Glutamatergic neuron (in vitro differentiated cells): Measurements from ENCODE around the gene TXNL4B. TPM values are rescaled to one million over a fixed set of nuclear protein-coding genes. Genes with fewer than 3 reads are reported as not detected.

Experiments used
- DNase-seq: peaks from one replicate; pipeline ENCODE4 v3.0.0; 2022
- H3K27ac Mint-ChIP-seq: one replicate; pipeline ENCODE4 v1.8.0; 2020; ENCODE audit warnings: mild to moderate bottlenecking, mixed read lengths, inconsistent platforms; ENCODE audit not compliant: unreplicated experiment
- H3K27me3 Mint-ChIP-seq: one replicate; pipeline ENCODE4 v1.8.0; 2020; ENCODE audit warnings: mild to moderate bottlenecking, moderate library complexity, mixed read lengths, inconsistent platforms; ENCODE audit not compliant: unreplicated experiment
- H3K36me3 Mint-ChIP-seq: one replicate; pipeline ENCODE4 v1.8.0; 2020; ENCODE audit warnings: mild to moderate bottlenecking, mixed read lengths, inconsistent platforms; ENCODE audit not compliant: unreplicated experiment
- H3K4me1 Mint-ChIP-seq: one replicate; pipeline ENCODE4 v1.8.0; 2020; ENCODE audit warnings: mild to moderate bottlenecking, low read depth, mixed read lengths, inconsistent platforms; ENCODE audit not compliant: unreplicated experiment
- H3K4me3 Mint-ChIP-seq: one replicate; pipeline ENCODE4 v1.8.0; 2020; ENCODE audit warnings: mild to moderate bottlenecking, mixed read lengths, inconsistent platforms; ENCODE audit not compliant: unreplicated experiment
- H3K9me3 Mint-ChIP-seq: one replicate; pipeline ENCODE4 v1.8.0; 2020; ENCODE audit warnings: mild to moderate bottlenecking, moderate library complexity, mixed read lengths, inconsistent platforms; ENCODE audit not compliant: unreplicated experiment
- total RNA-seq: library from RNA; stranded (reverse); fragmentation: NEBNext Ultra II Directional; extraction: Animal tissue kit (Norgen Biotek cat#: 25700); gene quantifications from one replicate; pipeline ENCODE4 v1.2.1, GENCODE V29; 2021; ENCODE audit not compliant: unreplicated experiment
- TF ChIP-seq, protein P1 (sequence below): fragments of 200-600 bp; sonication (generic); IDR thresholded peaks from one replicate; pipeline ENCODE4 v1.5.0; 2021; ENCODE audit not compliant: partially characterized antibody, unreplicated experiment

Gene TXNL4B
- total RNA-seq, 1 donor from 2014 or later = 7.1 TPM

DNA sequence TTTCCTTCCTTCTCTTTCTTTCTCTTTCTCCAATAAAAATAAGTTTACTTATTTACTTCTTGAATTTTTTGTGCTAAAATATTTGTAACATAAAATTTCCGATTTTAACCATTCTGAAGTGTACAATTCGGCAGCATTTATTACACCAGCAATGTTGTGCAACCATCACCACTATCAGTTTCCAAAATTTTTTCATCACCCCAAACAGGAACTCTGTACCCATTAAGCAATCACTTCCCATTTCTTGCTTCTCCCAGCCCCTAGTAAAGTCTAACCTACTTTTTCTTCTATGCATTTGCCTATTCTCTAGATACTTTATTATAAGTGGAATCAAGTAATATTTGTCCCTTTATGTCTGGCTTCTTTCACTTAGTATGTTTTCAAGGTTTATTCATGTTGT, 41.6 kb downstream of the TXNL4B start:
- no peak for DNase-seq
- Mint-ChIP-seq H3K9me3 (peaks cover 3% of the 10 kb centered on the region), H3K36me3 (peaks cover 10% of the 10 kb centered on the region), H3K4me3 (no peak overlapping the region), H3K27me3 (peaks cover 4% of the 10 kb centered on the region), H3K27ac (no peak overlapping the region), H3K4me1 (no peaks in the 10 kb centered on the region)
- TF ChIP-seq, protein P1, sequence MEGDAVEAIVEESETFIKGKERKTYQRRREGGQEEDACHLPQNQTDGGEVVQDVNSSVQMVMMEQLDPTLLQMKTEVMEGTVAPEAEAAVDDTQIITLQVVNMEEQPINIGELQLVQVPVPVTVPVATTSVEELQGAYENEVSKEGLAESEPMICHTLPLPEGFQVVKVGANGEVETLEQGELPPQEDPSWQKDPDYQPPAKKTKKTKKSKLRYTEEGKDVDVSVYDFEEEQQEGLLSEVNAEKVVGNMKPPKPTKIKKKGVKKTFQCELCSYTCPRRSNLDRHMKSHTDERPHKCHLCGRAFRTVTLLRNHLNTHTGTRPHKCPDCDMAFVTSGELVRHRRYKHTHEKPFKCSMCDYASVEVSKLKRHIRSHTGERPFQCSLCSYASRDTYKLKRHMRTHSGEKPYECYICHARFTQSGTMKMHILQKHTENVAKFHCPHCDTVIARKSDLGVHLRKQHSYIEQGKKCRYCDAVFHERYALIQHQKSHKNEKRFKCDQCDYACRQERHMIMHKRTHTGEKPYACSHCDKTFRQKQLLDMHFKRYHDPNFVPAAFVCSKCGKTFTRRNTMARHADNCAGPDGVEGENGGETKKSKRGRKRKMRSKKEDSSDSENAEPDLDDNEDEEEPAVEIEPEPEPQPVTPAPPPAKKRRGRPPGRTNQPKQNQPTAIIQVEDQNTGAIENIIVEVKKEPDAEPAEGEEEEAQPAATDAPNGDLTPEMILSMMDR = no peak

GRCh38 chr16:72050769-72051464, 42.5 kb downstream of the TXNL4B start:
- Mint-ChIP-seq H3K9me3 (peaks cover 3% of the 10 kb centered on the region), H3K4me1 (no peaks in the 10 kb centered on the region), H3K27me3 (peaks cover 2% of the 10 kb centered on the region), H3K4me3 (no peak overlapping the region), H3K27ac (no peak overlapping the region), H3K36me3 (peaks cover 10% of the 10 kb centered on the region)
- DNase-seq = no peak
- TF ChIP-seq, protein P1 = no peak

- Mint-ChIP-seq H3K36me3 (peaks cover 10% of the 10 kb centered on the region), H3K9me3 (peaks cover 3% of the 10 kb centered on the region), H3K27ac (no peak overlapping the region), H3K4me1 (no peaks in the 10 kb centered on the region), H3K4me3 (no peak overlapping the region), H3K27me3 (peaks cover 2% of the 10 kb centered on the region)
- TF ChIP-seq, protein P1 = no peak
- DNase-seq = no peak
Observed at GRCh38 chr16:72049110-72049509, 44.3 kb downstream of the TXNL4B start.

- Mint-ChIP-seq H3K9me3 (peaks cover 1% of the 10 kb centered on the region), H3K27me3 (no peaks in the 10 kb centered on the region), H3K36me3 (peaks cover 7% of the 10 kb centered on the region), H3K27ac (no peak overlapping the region), H3K4me3 (no peak overlapping the region), H3K4me1 (no peaks in the 10 kb centered on the region)
- TF ChIP-seq, protein P1 = no peak
- no peak for DNase-seq
Observed at GRCh38 chr16:72044825-72045359, 48.5 kb downstream of the TXNL4B start.

DNA sequence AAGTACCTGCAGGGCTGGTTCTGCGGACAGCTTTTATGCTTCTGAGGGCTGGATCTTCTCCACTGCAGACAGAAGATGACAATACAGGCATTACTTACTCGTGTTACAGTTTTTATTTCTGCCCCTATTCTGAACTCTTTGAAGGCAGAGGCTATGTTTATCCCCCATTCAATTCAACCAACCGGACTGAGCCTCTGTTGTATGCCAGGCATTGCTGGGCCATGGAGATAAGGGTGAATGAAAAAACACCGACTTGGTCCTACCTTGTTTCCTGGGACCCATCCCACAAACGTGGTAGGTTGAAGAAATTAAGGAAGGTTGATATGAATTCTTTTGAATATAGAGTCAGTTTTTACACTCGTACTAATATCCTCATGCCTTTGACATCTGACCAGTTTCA, 49.1 kb downstream of the TXNL4B start:
- H3K4me1 Mint-ChIP-seq = no peaks in the 10 kb centered on the region
- H3K36me3 Mint-ChIP-seq = peaks cover 5% of the 10 kb centered on the region
- no peak overlapping the region for H3K27ac Mint-ChIP-seq
- TF ChIP-seq, protein P1 = no peak
- H3K4me3 Mint-ChIP-seq = no peak overlapping the region
- no peak for DNase-seq
- no peaks in the 10 kb centered on the region for H3K27me3 Mint-ChIP-seq
- H3K9me3 Mint-ChIP-seq = no peaks in the 10 kb centered on the region
